ENCODE results near the gene BZW1. TPM values are rescaled to one million over a fixed set of nuclear protein-coding genes. Genes with fewer than 3 reads are reported as not detected.
A peak's percentile ranks its signal among the peaks of the same experiment; 100 is the strongest.

The BZW1 gene
- total RNA-seq, 1 experiment from 2014 or later, result 322 TPM

DNA sequence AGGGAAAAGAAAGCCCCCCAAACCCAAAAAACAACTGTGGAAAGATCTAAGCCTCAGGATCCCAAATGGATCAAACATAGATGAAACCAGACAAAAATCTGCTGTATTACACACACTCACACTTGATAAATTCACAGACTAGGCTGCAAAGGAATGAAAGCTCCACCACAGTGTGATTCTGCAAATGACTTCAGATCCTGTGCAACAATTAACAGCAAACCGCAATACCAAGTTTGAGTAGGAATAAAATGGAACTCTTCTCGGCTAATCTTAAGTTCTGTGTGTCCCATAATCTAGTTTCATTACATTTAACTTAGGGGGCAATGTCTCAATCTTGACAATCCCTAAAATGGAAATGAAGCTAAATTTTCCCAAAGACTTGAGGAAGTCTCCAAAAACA lies 40.9 kb downstream of the BZW1 start:
- ChIA-PET POLR2A (no interaction called here), CTCF (no interaction called here)
- H3K4me3 Mint-ChIP-seq (ENCODE audit: unreplicated experiment), result no peak overlapping the region
- no peaks in the 10 kb centered on the region for H3K4me1 ChIP-seq
- no peaks in the 10 kb centered on the region for H3K27me3 ChIP-seq (replicated peaks; ENCODE audit: control insufficient read depth, insufficient read depth, low read length)
- no peaks in the 10 kb centered on the region for H3K27me3 Mint-ChIP-seq (ENCODE audit: insufficient read depth, unreplicated experiment)
- H3K27ac Mint-ChIP-seq (ENCODE audit: unreplicated experiment), result no peak overlapping the region
- no peaks in the 10 kb centered on the region for H3K4me1 Mint-ChIP-seq (ENCODE audit: low read depth, unreplicated experiment)
- no peak overlapping the region for H3K4me3 ChIP-seq (ENCODE audit: low read depth, low read length)
- H3K9me3 ChIP-seq, result no peaks in the 10 kb centered on the region
- peaks cover 3% of the 10 kb centered on the region for H3K36me3 ChIP-seq (ENCODE audit: control insufficient read depth, insufficient read depth, low read length)
- H3K9me3 Mint-ChIP-seq (ENCODE audit: unreplicated experiment), result no peaks in the 10 kb centered on the region
- DNase-seq, result no peak
- TF ChIP-seq, protein P1, sequence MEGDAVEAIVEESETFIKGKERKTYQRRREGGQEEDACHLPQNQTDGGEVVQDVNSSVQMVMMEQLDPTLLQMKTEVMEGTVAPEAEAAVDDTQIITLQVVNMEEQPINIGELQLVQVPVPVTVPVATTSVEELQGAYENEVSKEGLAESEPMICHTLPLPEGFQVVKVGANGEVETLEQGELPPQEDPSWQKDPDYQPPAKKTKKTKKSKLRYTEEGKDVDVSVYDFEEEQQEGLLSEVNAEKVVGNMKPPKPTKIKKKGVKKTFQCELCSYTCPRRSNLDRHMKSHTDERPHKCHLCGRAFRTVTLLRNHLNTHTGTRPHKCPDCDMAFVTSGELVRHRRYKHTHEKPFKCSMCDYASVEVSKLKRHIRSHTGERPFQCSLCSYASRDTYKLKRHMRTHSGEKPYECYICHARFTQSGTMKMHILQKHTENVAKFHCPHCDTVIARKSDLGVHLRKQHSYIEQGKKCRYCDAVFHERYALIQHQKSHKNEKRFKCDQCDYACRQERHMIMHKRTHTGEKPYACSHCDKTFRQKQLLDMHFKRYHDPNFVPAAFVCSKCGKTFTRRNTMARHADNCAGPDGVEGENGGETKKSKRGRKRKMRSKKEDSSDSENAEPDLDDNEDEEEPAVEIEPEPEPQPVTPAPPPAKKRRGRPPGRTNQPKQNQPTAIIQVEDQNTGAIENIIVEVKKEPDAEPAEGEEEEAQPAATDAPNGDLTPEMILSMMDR (IDR thresholded peaks at IDR 0.05; ENCODE audit: insufficient read depth in 1 of 2, low read depth in 1 of 2, low read length in 1 of 2, severe bottlenecking in 1 of 2, unreplicated experiment in 1 of 2), result no peak
- intact Hi-C loops (cut with micrococcal nuclease; ENCODE audit: unreplicated experiment), result no loop called here
- no TSS peak for BruUV-seq (replicated peaks)
- peaks cover 84% of the 10 kb centered on the region for H3K36me3 Mint-ChIP-seq (ENCODE audit: insufficient read depth, unreplicated experiment)

DNA sequence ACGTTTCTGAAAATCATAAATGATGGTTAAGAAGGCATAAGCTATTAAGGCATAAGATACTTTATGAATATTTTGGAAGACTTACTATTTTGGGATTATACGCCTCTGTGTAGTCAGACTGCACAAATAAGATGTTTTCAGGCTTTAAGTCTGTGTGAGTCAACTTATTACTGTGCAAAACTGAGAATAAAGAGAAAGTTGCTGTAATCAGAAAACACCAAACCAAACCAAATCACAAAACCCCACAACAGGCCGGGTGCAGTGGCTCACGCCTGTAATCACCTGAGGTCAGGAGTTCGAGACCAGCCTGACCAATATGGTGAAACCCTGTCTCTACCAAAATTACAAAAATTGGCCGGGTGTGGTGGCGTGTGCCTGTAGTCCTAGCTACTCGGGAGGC lies 45.1 kb downstream of the BZW1 start:
- H3K4me3 Mint-ChIP-seq (ENCODE audit: unreplicated experiment), result no peak overlapping the region
- TF ChIP-seq, protein P1 (IDR thresholded peaks at IDR 0.05; ENCODE audit: insufficient read depth in 1 of 2, low read depth in 1 of 2, low read length in 1 of 2, severe bottlenecking in 1 of 2, unreplicated experiment in 1 of 2), result no peak
- H3K27ac Mint-ChIP-seq (ENCODE audit: unreplicated experiment), result no peak overlapping the region
- Histone ChIP-seq H3K9me3 (no peaks in the 10 kb centered on the region), H3K27me3 (replicated peaks; ENCODE audit: control insufficient read depth, insufficient read depth, low read length) (no peaks in the 10 kb centered on the region), H3K36me3 (ENCODE audit: control insufficient read depth, insufficient read depth, low read length) (peaks cover 7% of the 10 kb centered on the region), H3K4me3 (ENCODE audit: low read depth, low read length) (no peak overlapping the region), H3K4me1 (peaks cover 6% of the 10 kb centered on the region; the same call in 1 of the 2 replicates)
- no peak for DNase-seq
- H3K4me1 Mint-ChIP-seq (ENCODE audit: low read depth, unreplicated experiment), result peaks cover 15% of the 10 kb centered on the region
- H3K27me3 Mint-ChIP-seq (ENCODE audit: insufficient read depth, unreplicated experiment), result no peaks in the 10 kb centered on the region
- ChIA-PET CTCF (no interaction called here), POLR2A (no interaction called here)
- H3K36me3 Mint-ChIP-seq (ENCODE audit: insufficient read depth, unreplicated experiment), result peaks cover 96% of the 10 kb centered on the region
- no peaks in the 10 kb centered on the region for H3K9me3 Mint-ChIP-seq (ENCODE audit: unreplicated experiment)
- BruUV-seq (replicated peaks), result no TSS peak
- intact Hi-C loops (cut with micrococcal nuclease; ENCODE audit: unreplicated experiment), result no loop called here

DNA sequence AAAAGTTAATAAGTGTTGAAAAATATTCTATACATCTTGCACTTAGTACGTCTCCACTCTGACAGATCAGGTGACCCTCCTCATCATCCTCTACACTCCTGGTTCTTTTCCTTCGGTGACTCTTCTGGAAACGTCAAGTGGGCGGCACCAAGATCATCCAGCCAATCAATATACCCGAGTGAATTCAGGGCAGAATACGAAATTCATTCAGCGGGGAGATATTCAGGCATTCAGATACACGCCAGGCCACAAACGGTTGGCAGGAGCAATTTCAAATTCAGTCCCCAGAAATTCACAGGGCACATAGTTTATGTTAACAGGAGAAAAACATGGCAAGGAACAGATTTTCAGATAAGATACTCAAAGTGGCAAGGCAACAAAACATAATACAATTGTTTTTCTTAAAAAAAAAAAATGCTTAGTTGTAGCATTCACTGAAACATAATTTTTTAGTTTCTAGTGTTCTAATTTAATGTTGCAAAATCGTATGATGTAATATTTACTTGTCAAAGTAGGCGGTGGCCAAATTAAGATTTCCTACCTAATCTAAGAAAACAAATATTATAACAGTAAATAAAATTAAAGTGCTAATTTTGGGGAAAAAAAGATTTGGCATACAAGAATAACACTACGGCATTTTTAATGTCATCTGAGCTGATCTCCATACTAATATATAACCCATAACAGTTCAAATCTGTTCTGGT lies 48.5 kb downstream of the BZW1 start:
- Mint-ChIP-seq H3K27me3 (ENCODE audit: insufficient read depth, unreplicated experiment) (no peaks in the 10 kb centered on the region), H3K4me3 (ENCODE audit: unreplicated experiment) (no peak overlapping the region), H3K27ac (ENCODE audit: unreplicated experiment) (peak overlapping the region; percentile 31), H3K9me3 (ENCODE audit: unreplicated experiment) (no peaks in the 10 kb centered on the region), H3K36me3 (ENCODE audit: insufficient read depth, unreplicated experiment) (peaks cover 92% of the 10 kb centered on the region), H3K4me1 (ENCODE audit: low read depth, unreplicated experiment) (peaks cover 25% of the 10 kb centered on the region)
- H3K4me1 ChIP-seq, result peaks cover 10% of the 10 kb centered on the region
- CTCF ChIA-PET, result no interaction called here
- intact Hi-C loops (cut with micrococcal nuclease; ENCODE audit: unreplicated experiment), result loop anchor here (5.0 kb wide), 1 partner anchor 103 kb away; no protein-coding TSS in a partner anchor
- no peak overlapping the region for H3K4me3 ChIP-seq (ENCODE audit: low read depth, low read length)
- no peak for DNase-seq
- POLR2A ChIA-PET, result no interaction called here
- no TSS peak for BruUV-seq (replicated peaks)
- H3K9me3 ChIP-seq, result no peaks in the 10 kb centered on the region
- TF ChIP-seq, protein P1 (IDR thresholded peaks at IDR 0.05; ENCODE audit: insufficient read depth in 1 of 2, low read depth in 1 of 2, low read length in 1 of 2, severe bottlenecking in 1 of 2, unreplicated experiment in 1 of 2), result no peak
- peaks cover 4% of the 10 kb centered on the region; the same call in 1 of the 2 replicates for H3K36me3 ChIP-seq (ENCODE audit: control insufficient read depth, insufficient read depth, low read length)
- no peaks in the 10 kb centered on the region for H3K27me3 ChIP-seq (replicated peaks; ENCODE audit: control insufficient read depth, insufficient read depth, low read length)
